Naive B cell (primary cell): ENCODE results near the gene NAALADL1. TPM values are rescaled to one million over a fixed set of nuclear protein-coding genes. Genes with fewer than 3 reads are reported as not detected.
"Not testable (repeated sequence)": the region's sequence is repeated elsewhere in the genome, so short reads cannot be mapped to it uniquely, and the experiment has no call there.

Experiments
- ATAC-seq, 2 donors: fragments of 150-1000 bp; cut with Tn5 transposase; 2 replicates each; pipeline ENCODE4 v1.10.0; 2021; ENCODE audit warnings: low read depth in 2 of 2, mild to moderate bottlenecking in 2 of 2, moderate library complexity in 2 of 2
- DNase-seq: peaks from one replicate; pipeline ENCODE4 v3.0.0; 2022
- H3K27ac Mint-ChIP-seq, 6 donors: one replicate each; pipeline ENCODE4 v1.8.0; 2020 to 2022; ENCODE audit warnings: mild to moderate bottlenecking in 6 of 6, mixed read lengths in 6 of 6, moderate library complexity in 5 of 6, inconsistent platforms in 2 of 6
- H3K27me3 Mint-ChIP-seq, 3 donors: one replicate each; pipeline ENCODE4 v1.8.0; 2021 to 2022; ENCODE audit warnings: mixed read lengths in 3 of 3, mild to moderate bottlenecking in 1 of 3
- H3K36me3 Mint-ChIP-seq, 2 donors: one replicate each; pipeline ENCODE4 v1.8.0; 2020 to 2022; ENCODE audit warnings: mixed read lengths in 2 of 2, inconsistent platforms in 1 of 2, mild to moderate bottlenecking in 1 of 2
- H3K4me1 Mint-ChIP-seq, 3 donors: one replicate each; pipeline ENCODE4 v1.8.0; 2020 to 2022; ENCODE audit warnings: mixed read lengths in 3 of 3, inconsistent platforms in 1 of 3, mild to moderate bottlenecking in 1 of 3, moderate library complexity in 1 of 3
- H3K4me3 Mint-ChIP-seq, 8 donors: one replicate each; pipeline ENCODE4 v1.8.0; 2020 to 2022; ENCODE audit warnings: mild to moderate bottlenecking in 8 of 8, mixed read lengths in 8 of 8, moderate library complexity in 8 of 8, inconsistent platforms in 2 of 8
- H3K9me3 Mint-ChIP-seq, 7 donors: one replicate each; pipeline ENCODE4 v1.8.0; 2020 to 2022; ENCODE audit warnings: mixed read lengths in 7 of 7, mild to moderate bottlenecking in 5 of 7, inconsistent platforms in 2 of 7, moderate library complexity in 1 of 7
- polyA plus RNA-seq, 6 donors: library from polyadenylated mRNA; unstranded; fragments of 300-500 nt; fragmentation: Illumina TruSeq; gene quantifications; one replicate each; pipeline ENCODE4 v1.2.3, GENCODE V29; 2021; ENCODE audit warnings: low read depth in 6 of 6

The NAALADL1 gene
- polyA plus RNA-seq, 6 donors from 2014 or later = 19.4 to 28.3 (median 24.3) TPM

DNA sequence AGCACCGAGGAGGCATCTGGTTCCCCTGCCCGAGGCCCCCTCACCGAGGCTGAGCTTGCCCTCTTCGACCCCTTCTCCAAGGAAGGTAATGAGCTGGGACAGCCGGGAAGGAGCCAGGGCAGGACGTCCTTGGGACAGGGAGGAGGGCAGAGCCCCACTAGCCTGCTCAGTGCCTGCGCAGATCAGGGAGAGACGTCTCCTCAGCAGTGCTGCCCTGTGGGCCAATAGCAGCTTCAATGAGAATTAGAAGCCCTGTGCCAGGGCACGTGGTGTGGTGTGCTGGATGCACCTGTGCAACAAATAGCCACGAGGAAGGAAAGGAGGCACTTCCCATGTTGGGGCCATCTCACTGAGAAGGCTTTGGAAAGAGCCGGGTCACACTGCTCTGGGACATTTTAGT lies 22.8 kb downstream of the NAALADL1 start:
- Mint-ChIP-seq H3K9me3 (no peaks in the 10 kb centered on the region), H3K4me1 (peaks cover 1 to 16% (median 6%) of the 10 kb centered on the region in 3 donors), H3K27me3 (no peaks in the 10 kb centered on the region), H3K4me3 (no peak overlapping the region), H3K27ac (no peak overlapping the region), H3K36me3 (no peaks in the 10 kb centered on the region)
- ATAC-seq (no peak), DNase-seq (no peak)

DNA sequence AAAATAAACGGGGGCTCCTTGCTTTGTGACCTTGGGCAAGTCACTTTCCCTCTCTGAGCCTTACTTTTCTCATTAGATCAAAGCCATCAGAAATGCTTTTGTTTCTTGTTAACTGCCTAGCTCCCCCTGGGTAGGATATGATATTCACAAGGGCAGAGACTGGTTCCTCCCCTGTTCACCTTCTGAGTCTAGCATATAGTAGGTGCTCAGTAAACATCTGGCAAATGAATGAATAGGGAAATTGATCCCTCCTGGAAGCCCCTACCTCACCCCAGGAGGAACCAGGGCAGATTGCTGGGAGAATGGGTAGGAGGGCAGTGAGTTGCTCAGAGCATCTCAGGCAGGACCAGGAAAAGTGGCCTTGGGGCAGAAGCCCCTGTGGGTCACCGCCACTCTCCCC lies 23.9 kb downstream of the NAALADL1 start:
- no peak for DNase-seq
- Mint-ChIP-seq H3K4me1 (peaks cover 0 to 8% (median 6%) of the 10 kb centered on the region in 3 donors), H3K9me3 (no peaks in the 10 kb centered on the region), H3K27me3 (no peaks in the 10 kb centered on the region), H3K36me3 (no peaks in the 10 kb centered on the region), H3K4me3 (no peak overlapping the region), H3K27ac (no peak overlapping the region)
- ATAC-seq = no peak

DNA sequence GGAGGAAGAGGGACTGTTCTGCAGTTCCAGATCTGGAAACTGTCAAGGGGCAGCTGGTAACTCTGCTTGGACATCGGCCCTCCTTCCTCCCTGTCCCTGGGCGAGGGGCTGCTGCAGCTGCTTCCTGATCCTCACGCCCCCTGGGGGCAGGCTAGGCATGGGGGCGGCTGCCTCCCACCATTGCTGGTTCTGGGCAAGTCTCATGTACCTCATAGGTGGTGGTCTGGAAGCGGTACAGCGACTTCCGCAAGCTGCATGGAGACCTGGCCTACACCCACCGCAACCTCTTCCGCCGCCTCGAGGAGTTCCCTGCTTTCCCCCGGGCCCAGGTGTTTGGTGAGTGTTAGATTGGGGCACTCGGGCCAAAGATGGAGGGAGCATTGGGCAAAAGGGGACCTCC lies 26.1 kb downstream of the NAALADL1 start:
- Mint-ChIP-seq H3K27me3 (no peaks in the 10 kb centered on the region), H3K9me3 (no peaks in the 10 kb centered on the region), H3K36me3 (no peaks in the 10 kb centered on the region), H3K4me1 (peaks cover 8 to 16% (median 10%) of the 10 kb centered on the region in 3 donors), H3K27ac (no peak overlapping the region), H3K4me3 (no peak overlapping the region)
- no peak for DNase-seq
- ATAC-seq = no peak

DNA sequence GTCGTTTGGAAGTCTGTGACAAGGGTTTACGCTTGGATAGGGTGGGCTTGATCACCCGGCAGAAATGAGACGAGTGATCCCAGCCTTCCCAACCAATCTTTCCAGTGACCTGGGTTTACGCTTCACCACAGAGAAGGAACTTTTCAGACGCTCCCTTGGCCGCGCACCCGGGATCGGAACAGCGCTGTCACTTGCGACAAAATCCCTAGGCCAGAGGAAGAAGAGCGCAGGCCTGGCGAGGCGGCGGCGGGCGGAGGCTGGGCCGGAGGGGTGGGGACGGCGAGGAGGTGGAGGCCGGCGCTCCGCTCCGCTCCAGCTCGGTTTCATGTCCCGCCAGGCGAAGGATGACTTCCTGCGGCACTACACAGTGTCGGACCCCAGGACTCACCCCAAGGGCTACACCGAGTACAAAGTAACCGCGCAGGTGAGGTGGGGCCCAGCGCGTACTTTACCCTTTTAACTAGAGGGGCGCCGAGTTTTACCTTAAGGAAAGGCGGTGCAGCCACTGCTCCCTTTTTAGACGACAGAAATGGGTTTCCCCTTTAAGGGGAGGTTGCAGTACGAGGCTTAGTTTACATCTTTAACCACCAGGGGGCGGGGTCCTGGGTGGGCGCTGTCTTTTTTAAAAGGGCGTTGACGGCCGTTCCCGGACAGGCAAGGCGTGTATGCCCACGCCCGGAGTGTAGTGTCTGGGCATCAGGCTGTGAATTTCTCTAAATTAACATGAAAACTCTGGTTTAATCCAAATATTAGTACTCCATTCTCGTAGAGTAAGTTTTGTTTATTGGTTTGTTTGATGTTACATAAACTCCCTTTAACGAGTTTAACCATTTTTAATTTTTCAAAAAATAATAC lies 30.9 kb downstream of the NAALADL1 start, which contains the start of gene SNX15:
SNX15 (plus strand) TSS at position 227 of the 855 bp plus-strand sequence; CDS start at position 326, 99 bp downstream.
- ATAC-seq = peak; percentile 83 to 90
- Mint-ChIP-seq H3K4me1 (peaks cover 13 to 24% (median 15%) of the 10 kb centered on the region in 3 donors), H3K9me3 (no peaks in the 10 kb centered on the region), H3K36me3 (no peaks in the 10 kb centered on the region), H3K27ac (peak within 1 kb of the TSS; percentile 36 to 93 (median 86)), H3K27me3 (no peaks in the 10 kb centered on the region), H3K4me3 (peak within 1 kb of the TSS; percentile 76 to 93 (median 88))
- DNase-seq = peak; percentile 94

DNA sequence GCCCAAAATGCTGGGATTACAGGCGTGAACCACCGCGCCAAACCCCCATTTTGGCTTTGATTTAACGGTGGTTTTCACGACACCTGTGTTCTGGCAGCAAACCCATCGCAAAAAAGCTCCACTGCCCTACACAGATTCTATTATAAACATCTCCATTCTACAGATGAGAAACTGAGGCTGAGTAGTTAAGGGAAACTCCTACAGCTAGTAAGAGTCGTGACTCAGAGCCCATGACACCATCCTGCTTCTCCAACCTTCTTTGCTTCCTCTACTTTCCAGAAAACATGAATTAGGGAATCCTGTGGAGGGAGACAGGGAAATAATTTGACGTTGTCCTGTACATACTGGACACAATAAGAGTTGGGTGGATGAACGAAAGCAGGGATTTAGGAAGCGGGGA lies 31.5 kb downstream of the NAALADL1 start:
- no peaks in the 10 kb centered on the region for H3K9me3 Mint-ChIP-seq
- DNase-seq = no peak
- ATAC-seq = no peak
- no peaks in the 10 kb centered on the region for H3K27me3 Mint-ChIP-seq
- H3K27ac Mint-ChIP-seq = peak overlapping the region in 4 of 6 donors; percentile 85 to 93 (median 86)
- peaks cover 13 to 24% (median 15%) of the 10 kb centered on the region in 3 donors for H3K4me1 Mint-ChIP-seq
- H3K36me3 Mint-ChIP-seq = no peaks in the 10 kb centered on the region
- H3K4me3 Mint-ChIP-seq = peak overlapping the region; percentile 76 to 93 (median 88)

DNA sequence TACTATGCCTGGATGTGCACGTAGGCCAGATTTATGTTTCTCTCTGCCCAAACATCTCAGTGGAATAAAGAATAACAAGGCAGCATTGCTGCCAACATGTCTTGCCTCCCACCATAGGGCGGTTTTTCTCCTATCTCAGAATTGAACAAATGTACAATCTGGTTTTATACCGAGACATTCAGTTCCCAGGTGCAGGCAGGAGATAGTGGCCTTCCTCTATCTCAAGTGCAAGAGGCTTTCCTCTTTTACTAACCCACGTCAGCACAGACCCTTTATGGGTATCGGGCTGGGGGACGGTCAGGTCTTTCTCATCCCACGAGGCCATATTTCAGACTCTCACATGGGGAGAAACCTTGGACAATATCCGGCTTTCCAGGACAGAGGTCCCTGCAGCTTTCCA lies 34.9 kb downstream of the NAALADL1 start:
- not testable (repeated sequence) for H3K36me3 Mint-ChIP-seq, ATAC-seq, H3K9me3 Mint-ChIP-seq, H3K27ac Mint-ChIP-seq, DNase-seq, H3K27me3 Mint-ChIP-seq, H3K4me3 Mint-ChIP-seq
- H3K4me1 Mint-ChIP-seq = peaks cover 13 to 23% (median 15%) of the 10 kb centered on the region in 3 donors

DNA sequence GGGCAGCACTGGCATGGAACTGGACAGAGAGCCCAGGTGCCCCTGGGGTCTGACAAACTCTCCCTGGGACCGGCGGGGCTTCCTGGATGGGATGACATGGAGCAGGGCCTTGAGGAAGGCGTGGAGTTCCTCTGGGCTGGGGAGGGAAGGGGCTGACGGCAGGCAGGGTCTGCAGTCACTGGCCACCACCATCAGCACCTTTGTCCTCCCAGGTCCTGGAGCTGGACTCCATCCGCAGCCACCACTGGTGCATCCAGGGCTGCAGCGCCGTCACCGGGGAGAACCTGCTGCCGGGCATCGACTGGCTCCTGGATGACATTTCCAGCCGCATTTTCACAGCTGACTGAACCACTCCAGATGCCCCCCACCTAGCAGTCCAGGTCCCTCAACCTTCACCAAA lies 36.8 kb downstream of the NAALADL1 start:
- ATAC-seq (no peak), DNase-seq (no peak)
- no peaks in the 10 kb centered on the region for H3K36me3 Mint-ChIP-seq
- H3K9me3 Mint-ChIP-seq = no peaks in the 10 kb centered on the region
- no peak overlapping the region for H3K27ac Mint-ChIP-seq
- H3K4me3 Mint-ChIP-seq = no peak overlapping the region
- H3K4me1 Mint-ChIP-seq = peaks cover 6 to 21% (median 10%) of the 10 kb centered on the region in 3 donors
- no peaks in the 10 kb centered on the region for H3K27me3 Mint-ChIP-seq

DNA sequence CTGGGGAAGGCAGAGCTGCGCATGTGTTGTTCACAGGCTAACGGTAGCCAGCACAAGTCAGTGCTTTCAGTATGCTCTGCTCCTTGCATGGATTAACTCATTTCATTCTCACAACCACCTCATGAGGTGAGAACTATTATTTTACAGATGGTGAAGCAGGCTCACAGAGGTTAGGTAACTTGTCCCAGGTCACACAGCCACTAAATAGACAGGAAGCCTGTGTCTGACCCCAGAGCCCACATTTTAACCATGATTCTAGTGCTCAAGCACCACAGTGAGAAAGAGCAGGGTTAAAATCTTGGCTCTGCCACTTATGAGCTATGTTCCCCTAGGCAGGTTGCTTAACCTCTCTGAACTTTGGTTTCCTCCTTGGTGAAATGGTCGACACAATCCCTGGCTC lies 37.4 kb downstream of the NAALADL1 start:
- DNase-seq (no peak), ATAC-seq (no peak)
- Mint-ChIP-seq H3K4me3 (no peak overlapping the region), H3K27ac (no peak overlapping the region), H3K4me1 (peaks cover 11 to 24% (median 15%) of the 10 kb centered on the region in 3 donors), H3K27me3 (no peaks in the 10 kb centered on the region), H3K9me3 (no peaks in the 10 kb centered on the region), H3K36me3 (no peaks in the 10 kb centered on the region)

DNA sequence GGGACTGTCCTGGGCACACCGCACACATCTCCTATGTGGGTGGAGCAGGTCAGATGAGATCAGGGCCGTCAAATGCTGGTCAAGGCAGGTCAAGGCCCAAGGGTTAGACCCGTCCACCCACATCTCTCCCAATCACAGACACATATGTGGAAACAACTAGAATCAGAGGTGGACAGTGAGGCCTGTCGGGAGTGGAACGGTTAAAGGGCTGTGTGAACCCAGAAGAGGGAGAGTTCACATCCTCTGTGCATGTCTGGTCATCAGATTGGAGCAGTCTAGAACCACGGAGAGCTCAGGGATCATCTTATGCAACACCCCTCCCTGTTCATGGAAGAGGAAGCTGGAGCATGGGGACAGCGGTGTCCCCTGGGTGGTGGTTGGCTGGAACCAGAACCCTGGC lies 38.5 kb downstream of the NAALADL1 start:
- Mint-ChIP-seq H3K27me3 (no peaks in the 10 kb centered on the region), H3K36me3 (no peaks in the 10 kb centered on the region), H3K4me3 (no peak overlapping the region), H3K4me1 (peaks cover 20 to 34% (median 26%) of the 10 kb centered on the region in 3 donors), H3K9me3 (no peaks in the 10 kb centered on the region), H3K27ac (peak overlapping the region in 2 of 6 donors; percentile 15 to 63)
- ATAC-seq (no peak), DNase-seq (no peak)

DNA sequence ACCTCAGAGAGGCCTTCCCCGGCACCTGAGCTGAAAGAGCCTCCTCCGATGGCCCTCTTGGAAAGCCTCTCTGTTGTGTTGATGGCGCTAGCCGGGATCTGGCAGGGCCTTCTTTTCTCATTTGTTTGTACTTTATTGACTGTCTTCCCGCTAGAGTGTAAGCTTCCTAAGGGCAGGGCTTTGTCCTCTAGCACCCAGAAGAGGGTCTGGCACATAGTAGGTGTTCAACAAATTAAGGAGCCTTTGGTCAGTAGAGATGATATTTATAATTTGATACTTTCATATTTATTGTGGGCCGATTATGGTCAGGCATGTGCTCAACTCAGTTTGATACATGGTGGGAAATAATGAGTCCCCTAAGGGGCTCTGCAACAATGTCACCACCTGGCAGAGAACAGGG lies 40.4 kb downstream of the NAALADL1 start:
- Mint-ChIP-seq H3K9me3 (no peaks in the 10 kb centered on the region), H3K27me3 (no peaks in the 10 kb centered on the region), H3K36me3 (no peaks in the 10 kb centered on the region), H3K27ac (no peak overlapping the region), H3K4me3 (peak overlapping the region in 1 of 8 donors; percentile 73), H3K4me1 (peaks cover 26 to 44% (median 38%) of the 10 kb centered on the region in 3 donors)
- DNase-seq (no peak), ATAC-seq (no peak)

DNA sequence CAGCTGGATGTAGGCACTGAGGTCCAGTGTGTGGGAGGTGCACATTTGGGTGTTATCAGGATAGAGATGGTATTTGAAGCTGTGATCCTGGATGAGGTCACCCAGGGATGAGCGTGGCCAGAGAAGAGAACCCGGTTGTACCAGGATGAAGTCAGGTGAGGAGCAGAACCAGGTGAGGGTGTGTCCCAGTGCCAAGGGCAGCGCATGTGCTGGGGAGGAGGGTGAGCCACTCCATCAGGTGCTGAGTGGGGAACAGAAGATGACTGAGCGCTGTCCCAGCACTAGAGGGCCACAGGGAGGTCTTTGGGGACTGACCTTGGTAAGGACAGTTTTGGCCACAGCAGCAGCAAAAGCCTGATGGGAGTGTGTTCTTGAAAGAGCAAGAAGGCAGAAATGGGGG lies 41.6 kb downstream of the NAALADL1 start:
- no peaks in the 10 kb centered on the region for H3K36me3 Mint-ChIP-seq
- peak overlapping the region in 4 of 8 donors; percentile 6 to 85 (median 50) for H3K4me3 Mint-ChIP-seq
- DNase-seq (no peak), ATAC-seq (no peak)
- peaks cover 29 to 46% (median 41%) of the 10 kb centered on the region in 3 donors for H3K4me1 Mint-ChIP-seq
- no peaks in the 10 kb centered on the region for H3K9me3 Mint-ChIP-seq
- H3K27ac Mint-ChIP-seq = peak overlapping the region in 1 of 6 donors; percentile 32
- no peaks in the 10 kb centered on the region for H3K27me3 Mint-ChIP-seq

DNA sequence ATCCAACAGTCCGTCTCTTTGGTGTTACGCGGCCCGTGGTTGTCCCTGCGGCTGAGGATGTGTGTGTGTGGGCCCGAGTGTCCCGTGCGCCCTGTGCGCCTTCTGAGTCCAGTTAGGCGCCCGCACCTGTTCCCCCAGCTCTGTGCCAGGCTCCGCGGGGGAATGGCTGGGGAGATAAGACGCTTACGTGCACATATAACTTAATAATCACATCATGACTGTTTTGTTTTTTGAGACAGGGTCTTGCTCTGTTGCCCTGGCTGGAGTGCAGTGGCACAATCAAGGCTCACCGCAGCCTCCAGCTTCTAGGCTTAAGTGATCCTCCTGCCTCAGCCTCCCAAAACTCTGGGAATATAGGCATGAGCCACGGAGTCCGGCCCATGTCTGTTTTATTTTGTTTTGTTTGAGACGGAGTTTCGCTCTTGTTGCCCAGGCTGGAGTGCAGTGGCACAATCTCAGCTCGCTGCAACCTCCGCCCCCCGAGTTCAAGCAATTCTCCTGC lies 43.6 kb downstream of the NAALADL1 start:
- Mint-ChIP-seq H3K27me3 (no peaks in the 10 kb centered on the region), H3K4me1 (peaks cover 29 to 46% (median 41%) of the 10 kb centered on the region in 3 donors), H3K36me3 (no peaks in the 10 kb centered on the region), H3K9me3 (no peaks in the 10 kb centered on the region), H3K27ac (peak overlapping the region in 5 of 6 donors; percentile 59 to 94 (median 89)), H3K4me3 (peak overlapping the region; percentile 84 to 94 (median 89))
- DNase-seq = no peak
- ATAC-seq = no peak

DNA sequence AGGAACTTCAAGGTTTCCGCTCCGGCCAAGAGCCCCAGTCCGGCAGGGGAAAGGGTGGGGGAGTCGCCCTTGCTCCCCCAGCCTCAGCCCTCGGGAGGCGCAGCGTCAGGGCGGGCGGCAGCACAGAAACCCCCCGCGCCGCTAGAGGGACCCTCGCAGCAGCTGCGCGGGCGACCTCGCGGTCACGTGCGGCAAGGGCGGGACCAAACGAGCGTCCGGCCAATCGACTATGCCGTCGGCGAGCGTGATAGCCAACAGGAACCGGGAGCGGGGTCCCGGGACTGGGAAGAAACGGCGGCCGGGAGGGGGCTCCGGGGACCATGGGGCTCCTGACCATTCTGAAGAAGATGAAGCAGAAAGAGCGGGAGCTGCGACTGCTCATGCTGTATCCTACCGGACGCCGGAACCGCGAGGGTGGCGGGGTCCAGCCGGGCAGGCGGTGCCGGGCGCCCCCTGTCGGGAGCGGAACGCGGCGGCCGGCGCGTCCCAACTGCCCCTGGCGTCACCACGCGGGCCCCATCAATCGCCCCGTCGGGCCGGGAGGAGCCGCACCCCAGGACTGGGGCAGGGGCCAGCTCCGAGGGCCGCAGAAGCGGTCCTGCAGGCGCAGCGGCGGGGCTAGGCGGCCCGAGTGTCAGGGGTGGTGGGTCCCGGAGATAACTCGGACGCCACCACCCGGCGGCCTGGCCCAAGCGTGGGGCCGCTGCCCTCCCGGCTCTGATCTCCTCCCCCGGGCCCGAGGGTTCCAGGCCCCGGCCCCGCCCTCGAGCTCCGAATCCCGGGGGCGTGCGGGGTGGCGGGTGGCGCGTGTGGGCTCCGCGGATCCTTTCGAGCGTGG lies 44.2 kb downstream of the NAALADL1 start, which contains the start of gene ARL2:
ARL2 (plus strand) TSS at position 273 of the 838 bp plus-strand sequence; CDS start at position 321, 48 bp downstream.
- Mint-ChIP-seq H3K9me3 (no peaks in the 10 kb centered on the region), H3K27me3 (no peaks in the 10 kb centered on the region), H3K36me3 (no peaks in the 10 kb centered on the region), H3K4me1 (peaks cover 29 to 44% (median 41%) of the 10 kb centered on the region in 3 donors), H3K27ac (peak within 1 kb of the TSS; percentile 94 to 99 (median 99)), H3K4me3 (peak within 1 kb of the TSS; percentile 87 to 98 (median 94))
- ATAC-seq = peak; percentile 76 to 78
- DNase-seq = peak; percentile 93
